HG03469 (cell line): ENCODE measurements around the gene TPCN2.

Source experiments
- ATAC-seq: cut with Tn5 transposase; IDR thresholded peaks from one replicate; pipeline ENCODE4 v1.9.1; 2021; ENCODE audit warnings: mild to moderate bottlenecking, moderate library complexity, moderate number of reproducible peaks; ENCODE audit not compliant: unreplicated experiment

Gene TPCN2

DNA sequence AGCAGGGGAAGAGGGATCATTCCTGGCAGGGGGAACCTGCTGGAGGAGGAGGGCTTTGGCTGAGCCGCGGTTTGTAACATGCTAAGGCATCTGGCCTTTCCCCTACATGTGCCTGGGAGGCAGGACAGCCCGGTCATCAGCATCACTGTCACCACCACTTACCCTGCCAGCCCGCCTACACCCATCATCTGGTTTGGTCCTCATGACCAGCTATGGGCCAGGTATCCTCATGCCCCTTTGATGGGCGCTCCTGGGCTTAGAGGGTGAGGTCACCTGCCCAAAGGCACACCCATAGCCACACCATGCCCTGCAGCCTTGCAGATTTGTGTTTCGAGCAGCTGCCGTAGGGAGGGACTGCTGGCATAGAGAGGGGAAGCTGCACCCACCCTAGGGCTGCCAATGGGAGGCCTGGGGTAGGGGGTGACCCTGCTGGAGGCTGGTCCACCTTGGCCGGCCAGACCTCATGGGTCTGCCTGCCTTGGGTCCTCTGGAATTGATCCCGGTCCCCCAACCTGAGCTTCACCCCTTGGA is 38.3 kb upstream of the TPCN2 start:
- no peak for ATAC-seq

DNA sequence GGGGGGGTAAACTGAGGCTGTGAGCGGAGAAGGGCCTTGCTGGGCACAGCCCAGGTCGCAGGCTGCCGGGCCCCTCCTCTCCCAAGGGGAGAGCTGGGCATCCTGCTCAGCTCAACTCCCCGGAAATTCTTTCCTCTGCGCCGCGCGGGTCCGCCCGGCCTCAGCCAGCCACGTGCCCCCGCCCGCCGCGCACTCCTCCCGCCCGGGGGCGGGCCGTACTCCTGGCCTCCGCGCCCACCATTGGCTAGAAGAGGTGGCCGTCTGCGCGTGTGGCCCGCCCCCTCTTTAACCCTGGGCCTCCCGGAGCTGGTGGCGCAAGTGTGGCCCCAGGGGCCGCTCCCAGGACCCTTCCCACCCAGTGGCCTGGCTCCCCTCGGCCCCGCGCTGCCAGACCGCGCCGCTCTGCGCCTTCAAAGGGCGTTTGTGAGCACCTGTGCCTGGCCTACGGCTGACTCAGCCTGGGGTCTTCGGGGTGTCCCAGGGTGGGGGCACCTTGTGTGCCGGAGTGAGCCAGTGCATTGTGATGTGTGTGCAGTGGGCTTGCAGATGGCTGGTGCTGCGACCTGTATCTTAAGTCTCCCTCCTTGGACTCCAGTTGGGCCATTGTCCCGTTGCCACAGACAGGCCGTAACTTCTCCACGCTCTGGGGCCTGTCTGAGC is 37.6 kb upstream of the TPCN2 start:
- ATAC-seq: no peak

DNA sequence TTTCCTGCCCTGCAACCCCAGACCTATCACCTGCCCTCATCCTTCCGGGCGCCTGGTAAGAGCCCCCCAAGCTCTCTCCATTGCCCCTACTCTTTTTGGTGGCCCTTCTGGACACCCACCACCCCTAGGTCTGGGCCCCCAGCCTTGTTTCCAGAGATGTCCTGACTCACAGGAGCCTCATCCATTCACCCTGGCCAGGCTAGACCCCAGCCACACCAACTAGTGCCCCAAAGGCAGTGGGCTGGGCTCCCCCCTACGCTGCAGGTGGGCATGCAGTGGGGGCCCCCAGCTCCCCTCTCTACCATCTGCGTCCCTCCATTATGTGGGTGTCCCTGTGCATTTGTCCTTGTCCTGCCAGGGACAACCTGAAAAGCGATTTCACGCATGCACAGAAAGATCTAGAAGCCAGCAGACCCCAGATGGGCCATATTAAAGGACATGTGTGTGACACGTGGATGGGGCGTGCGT is 37.1 kb upstream of the TPCN2 start:
- ATAC-seq: no peak

DNA sequence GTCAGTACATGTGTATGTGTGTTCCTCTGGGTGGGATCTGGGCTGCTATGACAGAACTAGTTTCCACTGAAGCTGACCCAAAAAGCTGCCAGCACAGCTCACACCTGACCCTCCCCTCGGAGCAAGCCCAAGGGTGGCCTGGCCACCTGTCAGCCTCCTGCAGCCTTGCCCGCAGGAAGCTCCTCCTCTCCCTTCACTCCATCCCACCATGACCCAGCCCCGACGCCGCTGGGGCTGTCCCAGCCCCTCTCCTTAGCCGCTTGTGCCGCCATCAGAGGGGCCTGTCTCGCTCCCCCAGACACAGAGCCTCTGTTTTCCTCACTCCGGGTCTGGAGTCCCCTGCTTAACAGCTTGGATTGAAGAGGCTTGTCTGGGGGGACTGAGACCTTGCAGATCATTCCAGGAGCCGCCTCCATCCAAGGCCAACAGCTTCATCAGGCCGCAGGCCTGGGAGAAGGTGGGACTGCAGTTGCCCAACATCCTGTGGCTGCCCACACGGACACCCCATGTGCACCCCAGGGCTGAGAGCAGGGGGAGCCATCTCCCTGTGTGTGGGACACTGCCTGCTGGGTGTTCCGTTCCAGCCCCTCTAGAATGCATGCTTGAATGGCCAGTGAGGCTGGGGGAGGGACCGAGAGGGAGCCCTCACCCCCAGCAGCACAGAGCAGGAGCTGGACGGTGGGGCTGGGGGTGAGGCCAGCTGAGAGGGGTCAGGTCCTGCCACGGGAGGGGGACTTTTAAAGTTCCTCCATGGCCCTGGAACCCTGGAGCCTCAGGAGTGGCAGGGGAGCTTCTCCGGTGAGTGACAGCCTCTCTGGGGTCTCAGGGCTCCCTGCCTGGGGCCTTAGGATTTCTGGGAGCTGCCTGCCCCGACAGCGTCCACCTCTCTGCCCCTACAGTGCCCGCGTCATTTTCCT is 36.4 kb upstream of the TPCN2 start:
- no peak for ATAC-seq

- ATAC-seq: no peak
These were observed 35.5 kb upstream of the TPCN2 start, which contains the start of gene MRGPRF for GRCh38 chr11:69013009-69013951. Gene MRGPRF (minus strand): TSS chr11:69013246. CDS start chr11:69009901, 3,345 bp downstream.

- no peak for ATAC-seq
These were observed 34.5 kb upstream of the TPCN2 start for GRCh38 chr11:69014084-69014851.

- ATAC-seq: no peak
These were observed 33.7 kb upstream of the TPCN2 start for GRCh38 chr11:69014898-69015549.

DNA sequence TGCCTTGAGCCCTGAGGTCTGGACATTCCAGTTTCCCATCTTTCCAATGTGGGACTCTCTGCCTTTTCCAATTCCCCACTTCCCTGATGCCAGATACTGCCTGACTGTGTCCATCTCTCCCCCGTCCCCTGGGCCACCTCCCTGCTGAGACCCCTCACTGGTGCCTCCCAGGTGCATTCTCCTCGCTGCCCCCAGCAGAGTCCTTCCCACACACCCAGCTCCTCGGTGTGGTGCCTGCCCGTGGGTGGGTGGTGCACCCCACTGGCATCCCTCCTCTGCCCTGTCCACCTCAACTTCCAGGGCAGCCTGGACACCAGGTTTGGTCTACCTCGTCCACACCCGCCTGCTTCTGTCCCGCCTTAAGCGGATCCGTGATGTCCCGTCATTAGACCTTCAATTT is 30.8 kb upstream of the TPCN2 start:
- no peak for ATAC-seq

- ATAC-seq: no peak
These were observed 29.8 kb upstream of the TPCN2 start for GRCh38 chr11:69018924-69019323.

GRCh38 chr11:69022260-69022659 is 26.5 kb upstream of the TPCN2 start:
- ATAC-seq: no peak

- ATAC-seq: no peak
These were observed 24.2 kb upstream of the TPCN2 start for GRCh38 chr11:69024509-69024908.

GRCh38 chr11:69027704-69028372 is 20.9 kb upstream of the TPCN2 start:
- no peak for ATAC-seq

DNA sequence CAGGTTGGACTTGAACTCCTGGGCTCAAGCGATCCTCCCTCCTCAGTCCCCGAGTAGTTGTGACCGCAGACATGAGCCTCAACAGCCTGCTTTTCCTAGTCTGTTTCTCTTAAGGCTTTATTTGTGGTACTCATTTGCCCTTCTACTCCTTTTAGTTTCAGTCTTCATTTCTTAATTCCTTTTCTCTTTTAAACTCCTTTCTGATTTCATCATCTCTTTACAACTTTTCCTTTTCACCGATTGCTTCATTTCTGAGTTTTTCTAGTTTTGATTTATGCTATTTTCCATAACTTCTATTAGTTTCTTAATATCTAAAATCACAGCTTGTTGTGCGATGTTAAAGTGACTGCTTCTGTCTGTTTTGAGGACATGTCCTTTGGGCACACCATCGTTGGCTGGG is 18.4 kb upstream of the TPCN2 start:
- ATAC-seq: no peak

GRCh38 chr11:69032833-69033232 is 15.9 kb upstream of the TPCN2 start:
- no peak for ATAC-seq

- no peak for ATAC-seq
These were observed 15.3 kb upstream of the TPCN2 start for GRCh38 chr11:69033431-69033830.

GRCh38 chr11:69034123-69034867 is 14.4 kb upstream of the TPCN2 start:
- no peak for ATAC-seq

- ATAC-seq: no peak
These were observed 13.4 kb upstream of the TPCN2 start for GRCh38 chr11:69035150-69035945.
